Testis (tissue), 2 donors: ENCODE results near the gene ADORA1.

ENCODE experiments used
- CTCF ChIP-seq, 3 experiments: fragments of 450-650 bp in 2 of 3; fragments of 200-600 bp in 1 of 3; sonication (generic) in 1 of 3; IDR thresholded peaks; one replicate each; pipeline ENCODE4 v1.5.1; 2016 to 2019; ENCODE audit warnings: antibody characterized with exemption in 3 of 3, mild to moderate bottlenecking in 2 of 3, moderate library complexity in 1 of 3
- POLR2A ChIP-seq: fragments of 450-650 bp; IDR thresholded peaks from one replicate; pipeline ENCODE4 v1.6.1; 2017; ENCODE audit warnings: antibody characterized with exemption, mild to moderate bottlenecking, moderate library complexity

- peak in 2 of 3 experiments; percentile 5 to 13 for TF ChIP-seq CTCF (IDR thresholded peaks at IDR 0.05)
- TF ChIP-seq POLR2A = no peak
Measured at GRCh38 chr1:203127666-203128430, at the start of gene ADORA1.
